PC-9 (cell line): ENCODE measurements around the gene MS4A6A. TPM values are rescaled to one million over a fixed set of nuclear protein-coding genes. Genes with fewer than 3 reads are reported as not detected.

Experiments
- BruUV-seq: library from RNA; stranded (reverse); fragments of 400-500 nt; replicated peaks from 2 replicates; lab custom pipeline; 2021; lab: Mats Ljungman, UMichigan
- CTCF ChIA-PET: fragments of 300-600 bp; sonication (Branson Sonifier 250); formaldehyde crosslinking; loops from one replicate; lab custom pipeline; 2022; ENCODE audit warnings: antibody characterized with exemption; lab: Charles Lee
- POLR2A ChIA-PET: fragments of 300-600 bp; sonication (Branson Sonifier 250); formaldehyde crosslinking; loops from one replicate; lab custom pipeline; 2022; ENCODE audit warnings: antibody characterized with exemption; ENCODE audit not compliant: unreplicated experiment; lab: Charles Lee
- DNase-seq, 2 experiments: peaks; one replicate each; pipeline versions ENCODE4 v3.0.0 to v3.0.0-alpha.2; 2015 to 2022; ENCODE audit warnings: mixed read lengths in 1 of 2
- H2AFZ ChIP-seq: fragments of 200-600 bp; sonication (generic); 2 replicates; pipeline ENCODE4 v1.8.1; 2017; ENCODE audit warnings: antibody characterized with exemption
- H3F3A ChIP-seq: fragments of 200-600 bp; sonication (generic); 2 replicates; pipeline ENCODE4 v1.8.1; 2017; ENCODE audit warnings: antibody characterized with exemption, mild to moderate bottlenecking, low read depth; ENCODE audit not compliant: insufficient read depth
- H3K27ac ChIP-seq: fragments of 200-600 bp; sonication (generic); 2 replicates; pipeline ENCODE4 v1.6.1; 2016; ENCODE audit warnings: mixed run types
- H3K27me3 ChIP-seq: fragments of 200-600 bp; sonication (generic); 2 replicates; pipeline ENCODE4 v1.6.1; 2016; ENCODE audit warnings: low read depth, mixed run types; ENCODE audit not compliant: insufficient read depth
- H3K36me3 ChIP-seq: fragments of 200-600 bp; sonication (generic); 2 replicates; pipeline ENCODE4 v1.6.1; 2016; ENCODE audit warnings: low read depth, mixed run types
- H3K4me1 ChIP-seq: fragments of 200-600 bp; sonication (generic); replicated peaks from 2 replicates; pipeline ENCODE4 v1.6.1; 2016; ENCODE audit warnings: mixed run types; ENCODE audit not compliant: insufficient read depth
- H3K4me2 ChIP-seq: fragments of 200-600 bp; sonication (generic); 2 replicates; pipeline ENCODE4 v1.6.1; 2017; ENCODE audit warnings: mixed run types
- H3K4me3 ChIP-seq: fragments of 200-600 bp; sonication (generic); 2 replicates; pipeline ENCODE4 v1.6.1; 2016; ENCODE audit warnings: mixed run types
- H3K79me2 ChIP-seq: fragments of 200-600 bp; sonication (generic); 2 replicates; pipeline ENCODE4 v1.6.1; 2017; ENCODE audit warnings: low read depth, mixed run types
- H3K9me2 ChIP-seq: fragments of 200-600 bp; sonication (generic); 2 replicates; pipeline ENCODE4 v1.8.1; 2017; ENCODE audit warnings: mild to moderate bottlenecking; ENCODE audit not compliant: insufficient read depth
- H3K9me3 ChIP-seq: fragments of 200-600 bp; sonication (generic); 2 replicates; pipeline ENCODE4 v1.8.1; 2016; ENCODE audit warnings: low read depth; ENCODE audit not compliant: insufficient read depth
- H4K20me1 ChIP-seq: fragments of 200-600 bp; sonication (generic); 2 replicates; pipeline ENCODE4 v1.8.1; 2017; ENCODE audit not compliant: insufficient read depth
- CTCF ChIP-seq: fragments of 200-600 bp; sonication (generic); conservative IDR thresholded peaks from 2 replicates; pipeline ENCODE4 v1.6.1; 2017; ENCODE audit warnings: mixed run types, antibody characterized with exemption, mild to moderate bottlenecking, moderate library complexity
- EZH2 ChIP-seq: fragments of 200-600 bp; sonication (generic); IDR thresholded peaks from 2 replicates; pipeline ENCODE4 v1.8.0; 2017; ENCODE audit warnings: antibody characterized with exemption, low read depth
- intact Hi-C: fragments of 100-400 bp; cut with micrococcal nuclease; formaldehyde crosslinking; loops from one replicate; pipeline ENCODE4 v1.10.0; 2022; ENCODE audit not compliant: unreplicated experiment
- total RNA-seq: library from RNA; stranded (reverse); gene quantifications from 2 replicates; pipeline ENCODE4 v1.2.3, GENCODE V29; 2021

MS4A6A gene
- total RNA-seq, 1 experiment from 2014 or later = not detected

DNA sequence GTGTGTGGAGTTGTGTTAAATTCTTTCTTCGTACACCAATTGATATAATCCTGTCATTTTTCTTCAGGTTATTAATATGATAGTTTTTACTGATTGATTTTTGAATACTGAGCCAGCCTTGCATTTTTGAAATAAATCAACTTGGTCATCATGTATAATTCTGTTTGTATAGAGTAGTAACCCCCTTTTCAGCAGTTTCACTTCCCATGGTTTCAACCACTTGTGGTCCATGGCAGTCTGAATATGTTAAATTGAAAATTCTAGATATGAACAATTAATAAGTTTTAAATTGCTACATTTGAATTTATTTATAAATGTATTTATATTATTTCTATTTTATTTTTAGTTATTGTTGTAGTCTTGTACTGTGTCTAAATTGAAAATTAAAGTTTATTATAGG lies 32.6 kb downstream of the MS4A6A start:
- H3K27me3 ChIP-seq = no peaks in the 10 kb centered on the region
- no TSS peak for BruUV-seq
- no peaks in the 10 kb centered on the region for H3F3A ChIP-seq
- no peak overlapping the region for H2AFZ ChIP-seq
- no peak for TF ChIP-seq CTCF
- TF ChIP-seq EZH2 = no peak
- H3K9me3 ChIP-seq = no peaks in the 10 kb centered on the region
- H3K9me2 ChIP-seq = 0 out of 2 replicates have a peak, but pooled peaks cover 5% of the 10 kb centered on the region
- H3K4me3 ChIP-seq = no peak overlapping the region
- H3K4me2 ChIP-seq = no peak overlapping the region
- no peaks in the 10 kb centered on the region for H3K4me1 ChIP-seq
- no peak overlapping the region for H3K27ac ChIP-seq
- no peaks in the 10 kb centered on the region for H3K36me3 ChIP-seq
- no peak for DNase-seq
- no peaks in the 10 kb centered on the region for H4K20me1 ChIP-seq
- ChIA-PET POLR2A (no interaction called here), CTCF (no interaction called here)
- H3K79me2 ChIP-seq = no peaks in the 10 kb centered on the region
- intact Hi-C loops = no loop called here

GRCh38 chr11:60145677-60146076 lies 37.2 kb downstream of the MS4A6A start:
- BruUV-seq = no TSS peak
- POLR2A ChIA-PET = no interaction called here
- Histone ChIP-seq H3K9me2 (no peaks in the 10 kb centered on the region), H4K20me1 (no peaks in the 10 kb centered on the region), H3K4me3 (no peak overlapping the region), H3K36me3 (no peaks in the 10 kb centered on the region), H3K9me3 (no peaks in the 10 kb centered on the region), H3K4me1 (no peaks in the 10 kb centered on the region), H3K27me3 (no peaks in the 10 kb centered on the region), H3K4me2 (no peak overlapping the region), H3K27ac (no peak overlapping the region), H3F3A (no peaks in the 10 kb centered on the region), H2AFZ (no peak overlapping the region), H3K79me2 (no peaks in the 10 kb centered on the region)
- DNase-seq = no peak
- CTCF ChIA-PET = no interaction called here
- intact Hi-C loops = no loop called here
- TF ChIP-seq EZH2 = no peak
- no peak for TF ChIP-seq CTCF

- intact Hi-C loops = no loop called here
- Histone ChIP-seq H2AFZ (no peak overlapping the region), H3F3A (no peaks in the 10 kb centered on the region), H3K79me2 (no peaks in the 10 kb centered on the region), H3K4me2 (no peak overlapping the region), H4K20me1 (no peaks in the 10 kb centered on the region), H3K27me3 (no peaks in the 10 kb centered on the region), H3K4me1 (no peaks in the 10 kb centered on the region), H3K27ac (no peak overlapping the region), H3K4me3 (no peak overlapping the region), H3K9me3 (no peaks in the 10 kb centered on the region), H3K36me3 (no peaks in the 10 kb centered on the region), H3K9me2 (no peaks in the 10 kb centered on the region)
- no peak for DNase-seq
- ChIA-PET POLR2A (no interaction called here), CTCF (no interaction called here)
- no peak for TF ChIP-seq CTCF
- TF ChIP-seq EZH2 = no peak
- BruUV-seq = no TSS peak
These were observed 39.1 kb downstream of the MS4A6A start for GRCh38 chr11:60143768-60144167.
